SK-N-SH (cell line): ENCODE measurements around the gene FAM222B. TPM values are rescaled to one million over a fixed set of nuclear protein-coding genes. Genes with fewer than 3 reads are reported as not detected.
A peak's percentile ranks its signal among the peaks of the same experiment; 100 is the strongest.

ENCODE experiments used
- CTCF ChIA-PET: fragments of 300-600, 350-600 bp; formaldehyde crosslinking; extraction: SDS; loops from one replicate; lab custom pipeline; 2021; lab: Yijun Ruan, JAX
- POLR2A ChIA-PET: fragments of 350-600 bp; sonication (Branson Sonifier 250); formaldehyde crosslinking; extraction: SDS; loops from one replicate; lab custom pipeline; 2020; ENCODE audit warnings: antibody characterized with exemption, inconsistent platforms; lab: Yijun Ruan, JAX
- DNase-seq: peaks from one replicate; pipeline ENCODE4 v3.0.0; 2012
- H2AFZ ChIP-seq: fragments of 200-600 bp; sonication (generic); 2 replicates; pipeline ENCODE4 v1.8.1; 2016; ENCODE audit warnings: antibody characterized with exemption, mild to moderate bottlenecking, low read depth
- H3F3A ChIP-seq: fragments of 200-600 bp; sonication (generic); replicated peaks from 2 replicates; pipeline ENCODE3; 2016; ENCODE audit warnings: antibody characterized with exemption, mild to moderate bottlenecking; ENCODE audit not compliant: insufficient read depth
- H3K27ac ChIP-seq, 2 experiments: fragments of 200-500 bp in 1 of 2; fragments of 200-600 bp in 1 of 2; sonication (Bioruptor generic) in 1 of 2; sonication (generic), shearing (Covaris generic) in 1 of 2; 2 replicates each; pipeline versions ENCODE4 v1.5.1 to v1.6.1; 2014 to 2016; ENCODE audit warnings: low read depth in 2 of 2, inconsistent platforms in 1 of 2, low read length in 1 of 2, mild to moderate bottlenecking in 1 of 2, mixed read lengths in 1 of 2
- H3K27me3 ChIP-seq: fragments of 200-600 bp; sonication (generic), shearing (Covaris generic); 2 replicates; pipeline ENCODE4 v1.6.1; 2016; ENCODE audit warnings: mixed run types; ENCODE audit not compliant: insufficient read depth
- H3K36me3 ChIP-seq, 2 experiments: fragments of 200-500 bp in 1 of 2; fragments of 200-600 bp in 1 of 2; sonication (Bioruptor generic) in 1 of 2; sonication (generic) in 1 of 2; replicated peaks in 1 of 2; 2 replicates each; pipeline versions ENCODE3 to v1.5.1; 2014 to 2016; ENCODE audit warnings: low read length in 1 of 2, mild to moderate bottlenecking in 1 of 2; ENCODE audit not compliant: insufficient read depth in 2 of 2, control insufficient read depth in 1 of 2
- H3K4me1 ChIP-seq, 2 experiments: fragments of 200-500 bp in 1 of 2; fragments of 200-600 bp in 1 of 2; sonication (Bioruptor generic) in 1 of 2; sonication (generic), shearing (Covaris generic) in 1 of 2; 2 replicates each; pipeline versions ENCODE4 v1.5.1 to v1.6.1; 2014 to 2016; ENCODE audit warnings: low read depth in 1 of 2, low read length in 1 of 2, mixed run types in 1 of 2; ENCODE audit not compliant: insufficient read depth in 2 of 2, control insufficient read depth in 1 of 2
- H3K4me2 ChIP-seq: fragments of 200-600 bp; sonication (generic), shearing (Covaris generic); 2 replicates; pipeline ENCODE4 v1.6.1; 2017; ENCODE audit warnings: mixed run types
- H3K4me3 ChIP-seq, 2 experiments: fragments of 200-500 bp in 1 of 2; fragments of 200-600 bp in 1 of 2; sonication (Bioruptor generic) in 1 of 2; sonication (generic), shearing (Covaris generic) in 1 of 2; 2 replicates each; pipeline versions ENCODE4 v1.5.1 to v1.8.1; 2014 to 2016; ENCODE audit warnings: low read depth in 2 of 2, inconsistent platforms in 1 of 2, low read length in 1 of 2, mild to moderate bottlenecking in 1 of 2, mixed read lengths in 1 of 2, moderate library complexity in 1 of 2
- H3K79me2 ChIP-seq: fragments of 200-600 bp; sonication (generic); 2 replicates; pipeline ENCODE4 v1.8.1; 2017; ENCODE audit warnings: mild to moderate bottlenecking; ENCODE audit not compliant: insufficient read depth
- H3K9ac ChIP-seq: fragments of 200-600 bp; sonication (generic); 2 replicates; pipeline ENCODE4 v1.6.1; 2017; ENCODE audit warnings: mixed run types
- H3K9me2 ChIP-seq: fragments of 200-600 bp; sonication (generic); 2 replicates; pipeline ENCODE4 v1.6.1; 2017; ENCODE audit warnings: mixed run types
- H3K9me3 ChIP-seq: fragments of 200-600 bp; sonication (generic); 2 replicates; pipeline ENCODE4 v1.6.1; 2017; ENCODE audit warnings: mixed run types, mild to moderate bottlenecking, moderate library complexity
- H4K20me1 ChIP-seq: fragments of 200-600 bp; sonication (generic); 2 replicates; pipeline ENCODE4 v1.6.1; 2017; ENCODE audit warnings: mild to moderate bottlenecking, mixed run types; ENCODE audit not compliant: insufficient read depth
- CHD2 ChIP-seq: fragments of 150-350 bp; IDR thresholded peaks from 2 replicates; pipeline ENCODE4 v1.6.1; 2018; ENCODE audit warnings: low read length; ENCODE audit not compliant: partially characterized antibody
- CTCF ChIP-seq: fragments of 200-600 bp; sonication (generic); IDR thresholded peaks from 2 replicates; pipeline ENCODE4 v1.6.1; 2017; ENCODE audit warnings: antibody characterized with exemption, mild to moderate bottlenecking, moderate library complexity
- EP300 ChIP-seq, 2 experiments: IDR thresholded peaks; 2 replicates each; pipeline versions ENCODE4 v1.4.0 to v1.6.1; 2012; ENCODE audit warnings: borderline replicate concordance in 1 of 2, low read depth in 1 of 2, low read length in 1 of 2
- EZH2phosphoT487 ChIP-seq: fragments of 200-600 bp; sonication (generic); IDR thresholded peaks from 2 replicates; pipeline ENCODE4 v1.6.1; 2017; ENCODE audit warnings: low read depth, mixed run types, mild to moderate bottlenecking, antibody characterized with exemption, moderate library complexity, borderline replicate concordance
- GATA2 ChIP-seq: sonication (generic); formaldehyde crosslinking; IDR thresholded peaks from 2 replicates; pipeline ENCODE4 v1.5.0; 2020; ENCODE audit warnings: mild to moderate bottlenecking, missing genetic modification reagents
- IRF3 ChIP-seq: fragments of 150-350 bp; IDR thresholded peaks from 2 replicates; pipeline ENCODE4 v1.6.1; 2016; ENCODE audit warnings: mild to moderate bottlenecking, low read depth, low read length
- MAX ChIP-seq: IDR thresholded peaks from 2 replicates; pipeline ENCODE4 v1.4.0; 2012; ENCODE audit warnings: low read depth
- NRF1 ChIP-seq: IDR thresholded peaks from 2 replicates; pipeline ENCODE4 v1.6.1; 2012; ENCODE audit warnings: low read depth, mild to moderate bottlenecking, low read length
- PBX3 ChIP-seq: IDR thresholded peaks from 2 replicates; pipeline ENCODE4; 2012
- POLR2AphosphoS5 ChIP-seq: IDR thresholded peaks from 2 replicates; pipeline ENCODE4 v1.6.1; 2012; ENCODE audit warnings: low read depth, low read length
- RAD21 ChIP-seq: IDR thresholded peaks from 2 replicates; pipeline ENCODE4 v1.6.1; 2012; ENCODE audit warnings: mild to moderate bottlenecking, low read length
- RCOR1 ChIP-seq: fragments of 150-350 bp; IDR thresholded peaks from 2 replicates; pipeline ENCODE4 v1.6.1; 2017; ENCODE audit warnings: antibody characterized with exemption, low read length
- RXRA ChIP-seq: IDR thresholded peaks from 2 replicates; pipeline ENCODE4 v1.4.0; 2012; ENCODE audit warnings: low read depth, mild to moderate bottlenecking, borderline replicate concordance
- SIN3A ChIP-seq: IDR thresholded peaks from 2 replicates; pipeline ENCODE4 v1.6.1; 2012; ENCODE audit warnings: low read depth, mild to moderate bottlenecking, low read length, moderate library complexity, borderline replicate concordance
- SMC3 ChIP-seq: IDR thresholded peaks from 2 replicates; pipeline ENCODE4 v1.6.1; 2012; ENCODE audit warnings: low read depth, low read length, improper control_type of control experiment
- TAF1 ChIP-seq: IDR thresholded peaks from 2 replicates; pipeline ENCODE4 v1.6.1; 2012; ENCODE audit warnings: low read depth, mild to moderate bottlenecking, low read length, moderate library complexity, borderline replicate concordance
- WGBS: methylation state at CpG from one replicate; pipeline ENCODE4 v1.1.6; 2017; ENCODE audit warnings: low lambda C conversion rate; 5-methylcytosine and 5-hydroxymethylcytosine counted together
- polyA plus RNA-seq, 3 experiments: library from polyadenylated mRNA; depleted of rRNA; stranded (reverse); fragments of >200 nt; gene quantifications; 2 replicates each; pipeline ENCODE4 v1.2.3, GENCODE V29; 2012

The FAM222B gene
- polyA plus RNA-seq, 1 of the 3 experiments (the other 2 are of a cell fraction) = 9.0 TPM

- no peaks in the 10 kb centered on the region for H3K4me1 ChIP-seq
- peak; percentile 52 for DNase-seq
- H2AFZ ChIP-seq = no peak overlapping the region
- H3K79me2 ChIP-seq = no peaks in the 10 kb centered on the region
- no peaks in the 10 kb centered on the region for H3K9me3 ChIP-seq
- H3K27ac ChIP-seq = no peak overlapping the region
- no peaks in the 10 kb centered on the region for H3K9me2 ChIP-seq
- no peaks in the 10 kb centered on the region for H4K20me1 ChIP-seq
- ChIA-PET POLR2A (no interaction called here), CTCF (interaction anchor here (0.6 to 1.3 kb wide), 4 partner anchors 25 to 119 kb away, joined by 3 to 18 read pairs (median 3); no protein-coding TSS in a partner anchor)
- no peak overlapping the region for H3K4me3 ChIP-seq
- peaks cover under 1% of the 10 kb centered on the region for H3F3A ChIP-seq
- 94% methylated on average over 4 of the region's 4 CpGs for WGBS
- TF ChIP-seq SIN3A (no peak), RCOR1 (no peak), SMC3 (peak; percentile 25; the same call in 1 of the 2 replicates), MAX (no peak), CTCF (peak; percentile 52), IRF3 (no peak), RAD21 (peak; percentile 52), CHD2 (no peak), PBX3 (no peak), GATA2 (no peak)
- TF ChIP-seq, all 33 proteins: peak for 3
- peaks cover 17 to 53% of the 10 kb centered on the region in 2 experiments for H3K36me3 ChIP-seq
- H3K9ac ChIP-seq = no peak overlapping the region
- H3K27me3 ChIP-seq = no peaks in the 10 kb centered on the region
- no peak overlapping the region for H3K4me2 ChIP-seq
These were observed 36.4 kb upstream of the FAM222B start for GRCh38 chr17:28878981-28879380.

GRCh38 chr17:28878158-28878910 lies 35.7 kb upstream of the FAM222B start:
- peaks cover 17 to 52% of the 10 kb centered on the region in 2 experiments for H3K36me3 ChIP-seq
- H3K27me3 ChIP-seq = no peaks in the 10 kb centered on the region
- POLR2A ChIA-PET = interaction anchor here (1.0 kb wide), 1 partner anchor 18 kb away, joined by 3 read pairs; no protein-coding TSS in a partner anchor
- H2AFZ ChIP-seq = no peak overlapping the region
- no peaks in the 10 kb centered on the region for H3K79me2 ChIP-seq
- no peak for DNase-seq
- peaks cover 3% of the 10 kb centered on the region for H3F3A ChIP-seq
- H3K4me3 ChIP-seq = no peak overlapping the region
- CTCF ChIA-PET = interaction anchor here (0.6 to 1.3 kb wide), 4 partner anchors 25 to 114 kb away, joined by 3 to 18 read pairs (median 3); no protein-coding TSS in a partner anchor
- H3K4me1 ChIP-seq = no peaks in the 10 kb centered on the region
- H3K27ac ChIP-seq = no peak overlapping the region
- no peak overlapping the region for H3K9ac ChIP-seq
- no peaks in the 10 kb centered on the region for H4K20me1 ChIP-seq
- no peaks in the 10 kb centered on the region for H3K9me3 ChIP-seq
- H3K4me2 ChIP-seq = no peak overlapping the region
- 87% methylated on average over 2 of the region's 2 CpGs for WGBS
- H3K9me2 ChIP-seq = no peaks in the 10 kb centered on the region
- TF ChIP-seq GATA2 (no peak), RXRA (no peak), POLR2AphosphoS5 (no peak), NRF1 (no peak), EZH2phosphoT487 (no peak), EP300 (IDR thresholded peaks at IDR 0.05; ENCODE audit: borderline replicate concordance in 1 of 2, low read depth in 1 of 2, low read length in 1 of 2) (no peak), IRF3 (no peak), TAF1 (no peak)
